ENCODE measurements around the gene KCNAB2. TPM values are rescaled to one million over a fixed set of nuclear protein-coding genes. Genes with fewer than 3 reads are reported as not detected.
"Not testable (repeated sequence)": the region's sequence is repeated elsewhere in the genome, so short reads cannot be mapped to it uniquely, and the experiment has no call there.

KCNAB2 gene
- polyA plus RNA-seq, 3 donors = 3.2 to 4.2 (median 3.6) TPM

- no peak for DNase-seq (ENCODE audit: low read depth in 3 of 3, low spot score in 2 of 3)
These were observed 36.3 kb upstream of the KCNAB2 start for GRCh38 chr1:6009120-6010040.

- no peak for DNase-seq (ENCODE audit: low read depth in 3 of 3, low spot score in 2 of 3)
These were observed 35.1 kb upstream of the KCNAB2 start for GRCh38 chr1:6010554-6010953.

GRCh38 chr1:6011161-6011945 lies 34.3 kb upstream of the KCNAB2 start:
- DNase-seq (ENCODE audit: low read depth in 3 of 3, low spot score in 2 of 3) = no peak

- no peak for DNase-seq (ENCODE audit: low read depth in 3 of 3, low spot score in 2 of 3)
These were observed 33.8 kb upstream of the KCNAB2 start for GRCh38 chr1:6011946-6012258.

GRCh38 chr1:6012529-6013318 lies 33.0 kb upstream of the KCNAB2 start:
- no peak for DNase-seq (ENCODE audit: low read depth in 3 of 3, low spot score in 2 of 3)

- DNase-seq (ENCODE audit: low read depth in 3 of 3, low spot score in 2 of 3) = no peak
These were observed 32.2 kb upstream of the KCNAB2 start for GRCh38 chr1:6013491-6013890.

- DNase-seq (ENCODE audit: low read depth in 3 of 3, low spot score in 2 of 3) = no peak
These were observed 31.3 kb upstream of the KCNAB2 start for GRCh38 chr1:6014130-6014999.

- DNase-seq (ENCODE audit: low read depth in 3 of 3, low spot score in 2 of 3) = no peak
These were observed 29.4 kb upstream of the KCNAB2 start for GRCh38 chr1:6016191-6016865.

GRCh38 chr1:6017654-6018053 lies 28.0 kb upstream of the KCNAB2 start:
- not testable (repeated sequence) for DNase-seq (ENCODE audit: low read depth in 3 of 3, low spot score in 2 of 3)

- no peak for DNase-seq (ENCODE audit: low read depth in 3 of 3, low spot score in 2 of 3)
These were observed 26.4 kb upstream of the KCNAB2 start for GRCh38 chr1:6019166-6019845.

- no peak for DNase-seq (ENCODE audit: low read depth in 3 of 3, low spot score in 2 of 3)
These were observed 23.5 kb upstream of the KCNAB2 start for GRCh38 chr1:6022193-6022592.

GRCh38 chr1:6023346-6023745 lies 22.3 kb upstream of the KCNAB2 start:
- no peak for DNase-seq (ENCODE audit: low read depth in 3 of 3, low spot score in 2 of 3)

- no peak for DNase-seq (ENCODE audit: low read depth in 3 of 3, low spot score in 2 of 3)
These were observed 21.3 kb upstream of the KCNAB2 start for GRCh38 chr1:6024376-6024775.

- DNase-seq (ENCODE audit: low read depth in 3 of 3, low spot score in 2 of 3) = no peak
These were observed 20.2 kb upstream of the KCNAB2 start for GRCh38 chr1:6025269-6026094.

- DNase-seq (ENCODE audit: low read depth in 3 of 3, low spot score in 2 of 3) = no peak
These were observed 19.4 kb upstream of the KCNAB2 start for GRCh38 chr1:6026095-6026809.

- DNase-seq (ENCODE audit: low read depth in 3 of 3, low spot score in 2 of 3) = no peak
These were observed 18.1 kb upstream of the KCNAB2 start for GRCh38 chr1:6027591-6027990.

- no peak for DNase-seq (ENCODE audit: low read depth in 3 of 3, low spot score in 2 of 3)
These were observed 17.4 kb upstream of the KCNAB2 start for GRCh38 chr1:6028042-6028850.

Data from right renal cortex interstitium (tissue), 3 donors.